ENCODE data around the gene PWWP2B.

Gene PWWP2B

GRCh38 chr10:132404169-132404880 is 7.3 kb downstream of the PWWP2B start:
- no peak for TF ChIP-seq CTCF (conservative IDR thresholded peaks at IDR 0.05; ENCODE audit: low read depth, low read length)
- no peak for DNase-seq (ENCODE audit: low read depth)
- H3K4me3 ChIP-seq (ENCODE audit: low read depth, low read length), result no peak overlapping the region

GRCh38 chr10:132404911-132405462 is 8.0 kb downstream of the PWWP2B start:
- DNase-seq (ENCODE audit: low read depth), result no peak
- no peak overlapping the region for H3K4me3 ChIP-seq (ENCODE audit: low read depth, low read length)

GRCh38 chr10:132405463-132405991 is 8.5 kb downstream of the PWWP2B start:
- no peak overlapping the region for H3K4me3 ChIP-seq (ENCODE audit: low read depth, low read length)
- DNase-seq (ENCODE audit: low read depth), result no peak
- TF ChIP-seq CTCF (conservative IDR thresholded peaks at IDR 0.05; ENCODE audit: low read depth, low read length), result no peak

More at GRCh38 chr10:132404911-132405462, 8.0 kb downstream of the PWWP2B start:
- TF ChIP-seq CTCF (conservative IDR thresholded peaks at IDR 0.05; ENCODE audit: low read depth, low read length), result no peak

GRCh38 chr10:132406181-132406580 is 9.2 kb downstream of the PWWP2B start:
- no peak for TF ChIP-seq CTCF (conservative IDR thresholded peaks at IDR 0.05; ENCODE audit: low read depth, low read length)
- no peak overlapping the region for H3K4me3 ChIP-seq (ENCODE audit: low read depth, low read length)
- DNase-seq (ENCODE audit: low read depth), result no peak

- TF ChIP-seq CTCF (conservative IDR thresholded peaks at IDR 0.05; ENCODE audit: low read depth, low read length), result no peak
- H3K4me3 ChIP-seq (ENCODE audit: low read depth, low read length), result no peak overlapping the region
- DNase-seq (ENCODE audit: low read depth), result no peak
These were observed 9.8 kb downstream of the PWWP2B start for GRCh38 chr10:132406750-132407149.

- TF ChIP-seq CTCF (conservative IDR thresholded peaks at IDR 0.05; ENCODE audit: low read depth, low read length), result no peak
- DNase-seq (ENCODE audit: low read depth), result no peak
- H3K4me3 ChIP-seq (ENCODE audit: low read depth, low read length), result no peak overlapping the region
These were observed 10.3 kb downstream of the PWWP2B start for GRCh38 chr10:132407243-132407746.
